Measurements from ENCODE around the gene B3GALT4. TPM values are rescaled to one million over a fixed set of nuclear protein-coding genes. Genes with fewer than 3 reads are reported as not detected.

Gene B3GALT4
- total RNA-seq, 2 experiments from 2014 or later: 11.1 to 12.7 TPM

GRCh38 chr6:33278810-33279209 is 1.9 kb downstream of the B3GALT4 start:
- Histone ChIP-seq H3K9me3 (ENCODE audit: control insufficient read depth in 1 of 2, insufficient read depth in 1 of 2, low read length in 2 of 2) (no peaks in the 10 kb centered on the region), H3K4me3 (ENCODE audit: low read length) (no peak overlapping the region), H3K4me1 (ENCODE audit: insufficient read depth, low read length) (peaks cover 68% of the 10 kb centered on the region), H3K27me3 (ENCODE audit: control insufficient read depth in 1 of 2, insufficient read depth in 2 of 2, low read length in 2 of 2) (no peaks in the 10 kb centered on the region), H3K36me3 (ENCODE audit: insufficient read depth, low read length) (peaks cover 73% of the 10 kb centered on the region), H3K27ac (ENCODE audit: low read depth in 1 of 2, low read length in 2 of 2) (peak overlapping the region in 1 of 2 donors; percentile 29)
- H3K36me3 Mint-ChIP-seq (ENCODE audit: low read depth): peaks cover 80% of the 10 kb centered on the region
- no peaks in the 10 kb centered on the region for H3K27me3 Mint-ChIP-seq
- TF ChIP-seq, protein P1, sequence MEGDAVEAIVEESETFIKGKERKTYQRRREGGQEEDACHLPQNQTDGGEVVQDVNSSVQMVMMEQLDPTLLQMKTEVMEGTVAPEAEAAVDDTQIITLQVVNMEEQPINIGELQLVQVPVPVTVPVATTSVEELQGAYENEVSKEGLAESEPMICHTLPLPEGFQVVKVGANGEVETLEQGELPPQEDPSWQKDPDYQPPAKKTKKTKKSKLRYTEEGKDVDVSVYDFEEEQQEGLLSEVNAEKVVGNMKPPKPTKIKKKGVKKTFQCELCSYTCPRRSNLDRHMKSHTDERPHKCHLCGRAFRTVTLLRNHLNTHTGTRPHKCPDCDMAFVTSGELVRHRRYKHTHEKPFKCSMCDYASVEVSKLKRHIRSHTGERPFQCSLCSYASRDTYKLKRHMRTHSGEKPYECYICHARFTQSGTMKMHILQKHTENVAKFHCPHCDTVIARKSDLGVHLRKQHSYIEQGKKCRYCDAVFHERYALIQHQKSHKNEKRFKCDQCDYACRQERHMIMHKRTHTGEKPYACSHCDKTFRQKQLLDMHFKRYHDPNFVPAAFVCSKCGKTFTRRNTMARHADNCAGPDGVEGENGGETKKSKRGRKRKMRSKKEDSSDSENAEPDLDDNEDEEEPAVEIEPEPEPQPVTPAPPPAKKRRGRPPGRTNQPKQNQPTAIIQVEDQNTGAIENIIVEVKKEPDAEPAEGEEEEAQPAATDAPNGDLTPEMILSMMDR (IDR thresholded peaks at IDR 0.05): no peak
- intact Hi-C loops (cut with DNase I, micrococcal nuclease): loop anchor here in 1 of 2 experiments (5.0 to 10.0 kb wide), 4 partner anchors 33 to 506 kb away; partner anchors contain the start of genes LEMD2 and TAPBP
- no peaks in the 10 kb centered on the region for H3K9me3 Mint-ChIP-seq
- no peak for ATAC-seq (ENCODE audit: poor library complexity)
- H3K27ac Mint-ChIP-seq: peak overlapping the region; percentile 97
- peaks cover 49% of the 10 kb centered on the region for H3K4me1 Mint-ChIP-seq (ENCODE audit: low read depth)
- DNase-seq: no peak
- H3K4me3 Mint-ChIP-seq: peak overlapping the region; percentile 93
- ChIA-PET CTCF (interaction anchor here (2.8 kb wide), 1 partner anchor 20 kb away, joined by 22 read pairs; the partner anchor contains the start of gene RGL2), POLR2A (interaction anchor here (0.6 to 4.4 kb wide), 5 partner anchors 9 to 66 kb away, joined by 3 to 76 read pairs (median 38); partner anchors contain the start of genes PFDN6, RGL2 and WDR46)

- intact Hi-C loops (cut with DNase I, micrococcal nuclease): loop anchor here in 1 of 2 experiments (5.0 to 10.0 kb wide), 4 partner anchors 33 to 506 kb away; partner anchors contain the start of genes LEMD2 and TAPBP
- Mint-ChIP-seq H3K4me1 (ENCODE audit: low read depth) (peaks cover 46% of the 10 kb centered on the region), H3K27me3 (no peaks in the 10 kb centered on the region), H3K36me3 (ENCODE audit: low read depth) (peaks cover 79% of the 10 kb centered on the region), H3K27ac (no peak overlapping the region), H3K9me3 (no peaks in the 10 kb centered on the region), H3K4me3 (peak overlapping the region; percentile 93)
- no peak overlapping the region for H3K4me3 ChIP-seq (ENCODE audit: low read length)
- H3K27ac ChIP-seq (ENCODE audit: low read depth in 1 of 2, low read length in 2 of 2): peak overlapping the region in 1 of 2 donors; percentile 29
- peaks cover 72% of the 10 kb centered on the region for H3K36me3 ChIP-seq (ENCODE audit: insufficient read depth, low read length)
- ChIA-PET CTCF (no interaction called here), POLR2A (interaction anchor here (0.9 to 4.4 kb wide), 4 partner anchors 9 to 65 kb away, joined by 3 to 76 read pairs (median 57); partner anchors contain the start of genes PFDN6, RGL2 and WDR46)
- DNase-seq (peak in 1 of 14 experiments; percentile 27), ATAC-seq (ENCODE audit: poor library complexity) (no peak)
- no peaks in the 10 kb centered on the region for H3K9me3 ChIP-seq (ENCODE audit: control insufficient read depth in 1 of 2, insufficient read depth in 1 of 2, low read length in 2 of 2)
- TF ChIP-seq, protein P1 (IDR thresholded peaks at IDR 0.05): no peak
- H3K27me3 ChIP-seq (ENCODE audit: control insufficient read depth in 1 of 2, insufficient read depth in 2 of 2, low read length in 2 of 2): no peaks in the 10 kb centered on the region
- peaks cover 64% of the 10 kb centered on the region for H3K4me1 ChIP-seq (ENCODE audit: insufficient read depth, low read length)
Measured at GRCh38 chr6:33279257-33279695, 2.4 kb downstream of the B3GALT4 start.

DNA sequence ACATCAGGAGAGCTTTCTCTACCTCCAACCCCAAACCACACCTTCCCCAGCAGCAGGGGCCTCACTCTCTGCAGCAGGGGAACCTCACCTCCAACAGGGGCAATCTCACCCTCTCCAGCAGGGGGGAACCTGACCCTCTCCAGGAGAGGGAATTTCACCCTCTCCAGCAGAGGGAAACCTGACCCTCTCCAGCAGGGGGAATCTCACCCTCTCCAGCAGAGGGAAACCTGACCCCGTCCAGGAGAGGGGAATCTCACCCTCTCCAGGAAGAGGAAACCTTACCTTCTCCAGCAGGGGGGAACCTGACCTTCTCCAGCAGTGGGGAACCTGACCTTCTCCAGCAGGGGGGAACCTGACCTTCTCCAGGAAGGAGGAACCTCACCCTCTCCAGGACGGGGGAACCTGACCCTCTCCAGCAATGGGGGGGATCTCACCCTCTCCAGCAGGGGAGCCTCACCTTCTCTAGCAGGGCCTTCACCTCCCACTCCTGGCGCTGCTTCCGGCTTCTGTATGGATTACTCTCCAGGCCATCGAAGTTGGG is 3.1 kb downstream of the B3GALT4 start:
- Mint-ChIP-seq H3K4me1 (ENCODE audit: low read depth) (peaks cover 38% of the 10 kb centered on the region), H3K4me3 (peak overlapping the region; percentile 25), H3K36me3 (ENCODE audit: low read depth) (peaks cover 77% of the 10 kb centered on the region), H3K27me3 (no peaks in the 10 kb centered on the region), H3K27ac (peak overlapping the region; percentile 58), H3K9me3 (no peaks in the 10 kb centered on the region)
- intact Hi-C loops (cut with DNase I, micrococcal nuclease): loop anchor here in 1 of 2 experiments (5.0 to 10.0 kb wide), 4 partner anchors 32 to 505 kb away; partner anchors contain the start of genes LEMD2 and TAPBP
- ChIA-PET CTCF (interaction anchor here (0.9 kb wide), 1 partner anchor 33 kb away, joined by 3 read pairs; no protein-coding TSS in a partner anchor), POLR2A (interaction anchor here (0.6 to 1.6 kb wide), 3 partner anchors 8 to 64 kb away, joined by 3 to 7 read pairs (median 3); partner anchors contain the start of genes RPS18 and VPS52)
- Histone ChIP-seq H3K27ac (ENCODE audit: low read depth in 1 of 2, low read length in 2 of 2) (peak overlapping the region in 1 of 2 donors; percentile 9), H3K4me1 (ENCODE audit: insufficient read depth, low read length) (peaks cover 56% of the 10 kb centered on the region), H3K4me3 (ENCODE audit: low read length) (no peak overlapping the region), H3K27me3 (ENCODE audit: control insufficient read depth in 1 of 2, insufficient read depth in 2 of 2, low read length in 2 of 2) (no peaks in the 10 kb centered on the region), H3K36me3 (ENCODE audit: insufficient read depth, low read length) (peaks cover 72% of the 10 kb centered on the region), H3K9me3 (ENCODE audit: control insufficient read depth in 1 of 2, insufficient read depth in 1 of 2, low read length in 2 of 2) (no peaks in the 10 kb centered on the region)
- ATAC-seq (ENCODE audit: poor library complexity): no peak
- TF ChIP-seq, protein P1 (IDR thresholded peaks at IDR 0.05): no peak
- DNase-seq: peak in 4 of 14 experiments; percentile 11 to 71 (median 37)

All from CD4-positive, alpha-beta T cell (primary cell).